Measurements from ENCODE around the gene NUP93.

The NUP93 gene

DNA sequence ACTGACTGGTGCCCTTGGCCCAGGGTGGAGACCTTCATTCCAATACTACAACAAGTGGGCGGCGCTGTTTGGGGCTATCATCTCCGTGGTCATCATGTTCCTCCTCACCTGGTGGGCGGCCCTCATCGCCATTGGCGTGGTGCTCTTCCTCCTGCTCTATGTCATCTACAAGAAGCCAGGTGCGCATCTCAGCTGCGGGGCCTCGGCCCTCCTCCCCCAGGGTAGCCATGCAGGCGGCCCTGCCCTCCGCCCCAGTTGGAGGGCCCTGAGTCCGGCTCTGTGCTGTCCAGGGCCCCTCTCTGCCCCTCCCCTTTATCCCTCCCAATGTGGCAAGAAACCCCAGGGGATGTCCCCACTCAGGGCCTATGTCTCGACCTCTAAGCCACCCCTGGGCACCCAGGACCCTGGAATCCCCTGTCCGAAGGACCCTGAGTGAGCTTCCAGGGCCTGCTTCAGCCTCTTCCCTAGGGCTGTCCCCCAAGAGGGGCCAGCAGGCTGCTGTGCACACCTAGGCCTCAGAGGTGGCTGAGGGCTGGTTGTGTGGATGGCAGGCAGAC lies 154.2 kb downstream of the NUP93 start:
- TF ChIP-seq CTCF (IDR thresholded peaks at IDR 0.05) = no peak

DNA sequence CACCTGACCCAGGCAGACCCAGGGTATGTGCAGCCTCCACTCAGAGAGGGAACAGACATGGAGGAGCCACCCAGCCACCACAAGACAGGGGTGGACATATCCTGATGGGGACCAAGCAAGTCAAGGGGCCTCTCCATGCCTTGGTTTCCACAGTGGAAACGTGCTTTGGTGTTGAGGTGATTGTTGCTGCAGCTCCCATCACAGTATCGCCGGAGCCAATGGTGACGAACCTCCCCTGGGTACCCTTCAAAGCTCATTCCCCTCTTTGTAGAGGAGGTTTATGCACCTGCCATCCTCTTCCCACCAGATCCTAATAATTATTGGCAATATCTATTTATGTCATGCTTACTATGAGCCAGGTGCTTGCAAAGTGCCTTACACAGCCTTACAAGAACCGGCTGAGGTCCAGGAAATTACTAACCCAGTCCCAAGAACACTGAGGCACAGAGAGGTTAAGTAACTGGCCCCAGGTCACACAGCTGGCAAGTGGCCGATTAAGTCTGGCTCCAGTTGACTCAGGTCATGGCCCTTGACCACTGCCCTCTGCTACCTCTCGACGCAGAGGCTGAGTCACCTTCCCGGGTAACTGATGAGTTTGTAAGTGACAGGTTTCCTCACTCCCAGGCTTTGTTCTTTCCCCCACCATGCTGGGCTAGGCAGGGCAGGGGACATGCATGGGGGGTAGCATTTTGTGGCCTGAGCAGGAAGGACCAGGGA lies 155.7 kb downstream of the NUP93 start:
- no peak for TF ChIP-seq CTCF (IDR thresholded peaks at IDR 0.05)

GRCh38 chr16:56886296-56886695 lies 156.4 kb downstream of the NUP93 start:
- no peak for TF ChIP-seq CTCF (IDR thresholded peaks at IDR 0.05)

DNA sequence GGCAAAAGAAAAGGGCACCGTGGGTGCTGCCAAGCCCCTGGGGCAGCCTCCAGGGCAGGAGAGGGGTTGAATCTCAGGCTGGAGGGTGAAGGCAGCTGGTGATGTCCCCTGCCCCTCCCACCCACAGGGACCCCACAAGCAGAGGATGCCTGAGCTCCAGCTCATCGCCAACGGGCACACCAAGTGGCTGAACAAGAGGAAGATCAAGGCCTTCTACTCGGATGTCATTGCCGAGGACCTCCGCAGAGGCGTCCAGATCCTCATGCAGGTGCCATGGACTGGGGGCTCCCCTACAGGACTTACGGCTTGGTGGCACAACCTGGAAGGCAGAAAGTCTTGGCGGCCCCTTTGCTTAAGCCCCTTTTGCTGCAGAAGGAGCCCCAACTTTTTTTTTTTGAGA lies 156.9 kb downstream of the NUP93 start:
- no peak for TF ChIP-seq CTCF (IDR thresholded peaks at IDR 0.05)

- no peak for TF ChIP-seq CTCF (IDR thresholded peaks at IDR 0.05)
Observed at GRCh38 chr16:56888806-56889205, 158.9 kb downstream of the NUP93 start.

DNA sequence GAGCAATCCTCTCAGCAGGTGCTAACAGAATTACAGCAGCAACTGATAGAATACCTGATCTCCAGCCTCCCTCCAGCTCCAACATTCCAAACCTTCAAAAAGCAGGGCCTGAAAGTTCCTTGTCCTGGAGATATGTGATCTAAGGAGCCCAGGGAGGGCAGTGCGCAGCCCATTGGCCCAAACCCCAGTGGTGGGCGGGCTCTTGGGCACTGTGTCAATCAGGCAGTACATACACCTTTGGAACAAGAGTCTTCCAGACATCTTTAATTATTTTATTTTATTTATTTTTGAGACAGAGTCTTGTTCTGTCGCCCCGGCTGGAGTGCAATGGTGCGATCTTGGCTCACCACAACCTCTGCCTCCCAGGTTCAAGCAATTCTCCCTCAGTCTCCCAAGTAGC lies 159.3 kb downstream of the NUP93 start:
- no peak for TF ChIP-seq CTCF (IDR thresholded peaks at IDR 0.05)

DNA sequence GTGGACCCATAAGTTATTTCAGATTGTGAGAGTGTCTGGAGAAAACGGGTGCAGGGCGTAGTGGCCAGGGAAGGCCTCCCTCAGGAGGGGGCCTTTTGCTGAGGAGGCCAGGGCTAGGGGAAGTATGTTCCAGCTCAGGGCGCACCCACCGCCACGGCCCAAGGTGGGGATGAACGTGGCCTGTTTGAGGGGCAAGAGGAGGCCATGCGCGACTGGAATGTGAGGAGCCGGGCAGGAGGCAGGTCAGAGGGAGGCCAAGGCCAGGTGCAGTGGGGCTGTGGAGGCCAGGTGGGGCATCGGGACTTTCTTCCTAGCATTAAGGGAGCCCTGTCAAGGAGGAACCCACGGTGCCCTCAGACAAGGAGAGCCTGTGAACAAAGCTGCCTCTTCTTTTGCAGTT lies 161.8 kb downstream of the NUP93 start:
- no peak for TF ChIP-seq CTCF (IDR thresholded peaks at IDR 0.05)
